Hepatocyte (in vitro differentiated cells): Measurements from ENCODE around the gene MACIR. TPM values are rescaled to one million over a fixed set of nuclear protein-coding genes. Genes with fewer than 3 reads are reported as not detected.
A peak's percentile ranks its signal among the peaks of the same experiment; 100 is the strongest.

Experiments used
- DNase-seq: peaks from one replicate; pipeline ENCODE4 v3.0.0-alpha.2; 2016; ENCODE audit warnings: low spot score
- H2AFZ ChIP-seq: fragments of 200-600 bp; sonication (generic); 2 replicates; pipeline ENCODE4 v1.6.0; 2016; ENCODE audit warnings: antibody characterized with exemption, mild to moderate bottlenecking
- H3K27ac ChIP-seq: fragments of 200-600 bp; sonication (generic); 2 replicates; pipeline ENCODE4 v1.5.1; 2016; ENCODE audit warnings: mild to moderate bottlenecking
- H3K27me3 ChIP-seq: fragments of 200-600 bp; sonication (generic); 2 replicates; pipeline ENCODE4 v1.6.1; 2016
- H3K36me3 ChIP-seq: fragments of 200-600 bp; sonication (generic); replicated peaks from 2 replicates; pipeline ENCODE4 v1.5.1; 2016; ENCODE audit warnings: low read depth; ENCODE audit not compliant: insufficient read depth
- H3K4me1 ChIP-seq: fragments of 200-600 bp; sonication (generic); 2 replicates; pipeline ENCODE4 v1.5.1; 2016; ENCODE audit warnings: mild to moderate bottlenecking, moderate library complexity; ENCODE audit not compliant: insufficient read depth
- H3K4me2 ChIP-seq: fragments of 200-600 bp; sonication (generic); 2 replicates; pipeline ENCODE4 v1.6.0; 2016
- H3K4me3 ChIP-seq: fragments of 200-600 bp; sonication (generic); 2 replicates; pipeline ENCODE4 v1.5.1; 2016; ENCODE audit warnings: mild to moderate bottlenecking
- H3K79me2 ChIP-seq: fragments of 200-600 bp; sonication (generic); 2 replicates; pipeline ENCODE4 v1.6.0; 2017; ENCODE audit warnings: mild to moderate bottlenecking
- H3K9me2 ChIP-seq: fragments of 200-600 bp; sonication (generic); replicated peaks from 2 replicates; pipeline ENCODE4 v1.6.0; 2017; ENCODE audit warnings: mild to moderate bottlenecking; ENCODE audit not compliant: insufficient read depth
- H3K9me3 ChIP-seq: fragments of 200-600 bp; sonication (generic); 2 replicates; pipeline ENCODE4 v1.5.1; 2016; ENCODE audit warnings: low read depth, mild to moderate bottlenecking
- H4K20me1 ChIP-seq: fragments of 200-600 bp; sonication (generic); 2 replicates; pipeline ENCODE4 v1.6.0; 2016; ENCODE audit warnings: mild to moderate bottlenecking; ENCODE audit not compliant: insufficient read depth, poor library complexity, severe bottlenecking
- EZH2 ChIP-seq: fragments of 200-600 bp; sonication (generic); IDR thresholded peaks from 2 replicates; pipeline ENCODE4 v1.6.1; 2016; ENCODE audit warnings: antibody characterized with exemption, mild to moderate bottlenecking, borderline replicate concordance
- EZH2phosphoT487 ChIP-seq: fragments of 200-600 bp; sonication (generic); IDR thresholded peaks from one replicate; pipeline ENCODE4 v1.6.1; 2018; ENCODE audit warnings: antibody characterized with exemption, mild to moderate bottlenecking, low read depth, moderate library complexity; ENCODE audit not compliant: unreplicated experiment, severe bottlenecking
- WGBS: methylation state at CpG from one replicate; pipeline ENCODE4 v1.1.6; 2016; ENCODE audit warnings: low lambda C conversion rate; ENCODE audit errors: missing lambda C conversion rate; 5-methylcytosine and 5-hydroxymethylcytosine counted together
- polyA plus RNA-seq: library from polyadenylated mRNA; unstranded; fragments of >200 nt; fragmentation: Nextera tagmentation; extraction: Ambion mirVana; gene quantifications from 2 replicates; pipeline ENCODE4 v1.2.1, GENCODE V29; 2016
- total RNA-seq: library from RNA; depleted of rRNA; stranded (reverse); fragments of >200 nt; gene quantifications from 2 replicates; pipeline ENCODE4 v1.2.3, GENCODE V29; 2014
- TF ChIP-seq, protein P1 (sequence below): fragments of 200-600 bp; sonication (generic); IDR thresholded peaks from 2 replicates; pipeline ENCODE4 v1.5.1; 2016; ENCODE audit warnings: antibody characterized with exemption, mild to moderate bottlenecking; ENCODE audit not compliant: poor library complexity

Gene MACIR
- total and polyA plus RNA-seq, 2 experiments from 2014 or later = 16.5 to 25.5 TPM

DNA sequence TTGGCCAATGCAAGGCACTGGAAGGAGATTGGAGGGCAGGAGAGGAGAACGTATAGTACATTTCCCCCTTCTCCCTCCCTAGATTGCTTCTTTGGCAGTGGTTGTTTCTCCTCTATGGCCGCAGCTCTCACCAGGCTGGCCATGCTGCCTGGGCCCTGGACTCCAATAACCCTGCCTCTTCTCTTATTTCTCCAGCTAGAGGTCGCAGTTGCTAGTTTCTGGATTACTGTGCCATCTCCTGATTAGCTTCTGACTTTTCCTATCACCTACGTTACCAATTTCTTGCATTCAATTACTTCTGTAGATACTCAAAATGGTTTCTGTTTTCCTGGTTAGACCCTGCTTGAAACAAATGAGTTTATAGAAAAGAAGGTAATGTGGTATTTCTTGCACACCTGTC lies 2.4 kb upstream of the MACIR start:
- H3K4me1 ChIP-seq = peaks cover 5% of the 10 kb centered on the region
- H3K4me2 ChIP-seq = no peak overlapping the region
- no peak for DNase-seq
- no peaks in the 10 kb centered on the region for H3K9me3 ChIP-seq
- no peak overlapping the region for H2AFZ ChIP-seq
- no peak overlapping the region for H3K27ac ChIP-seq
- no peak overlapping the region for H3K4me3 ChIP-seq
- WGBS = 71% methylated on average over 4 of the region's 4 CpGs
- no peaks in the 10 kb centered on the region for H3K9me2 ChIP-seq
- no peaks in the 10 kb centered on the region for H3K27me3 ChIP-seq
- H4K20me1 ChIP-seq = peaks cover 6% of the 10 kb centered on the region
- TF ChIP-seq, protein P1, sequence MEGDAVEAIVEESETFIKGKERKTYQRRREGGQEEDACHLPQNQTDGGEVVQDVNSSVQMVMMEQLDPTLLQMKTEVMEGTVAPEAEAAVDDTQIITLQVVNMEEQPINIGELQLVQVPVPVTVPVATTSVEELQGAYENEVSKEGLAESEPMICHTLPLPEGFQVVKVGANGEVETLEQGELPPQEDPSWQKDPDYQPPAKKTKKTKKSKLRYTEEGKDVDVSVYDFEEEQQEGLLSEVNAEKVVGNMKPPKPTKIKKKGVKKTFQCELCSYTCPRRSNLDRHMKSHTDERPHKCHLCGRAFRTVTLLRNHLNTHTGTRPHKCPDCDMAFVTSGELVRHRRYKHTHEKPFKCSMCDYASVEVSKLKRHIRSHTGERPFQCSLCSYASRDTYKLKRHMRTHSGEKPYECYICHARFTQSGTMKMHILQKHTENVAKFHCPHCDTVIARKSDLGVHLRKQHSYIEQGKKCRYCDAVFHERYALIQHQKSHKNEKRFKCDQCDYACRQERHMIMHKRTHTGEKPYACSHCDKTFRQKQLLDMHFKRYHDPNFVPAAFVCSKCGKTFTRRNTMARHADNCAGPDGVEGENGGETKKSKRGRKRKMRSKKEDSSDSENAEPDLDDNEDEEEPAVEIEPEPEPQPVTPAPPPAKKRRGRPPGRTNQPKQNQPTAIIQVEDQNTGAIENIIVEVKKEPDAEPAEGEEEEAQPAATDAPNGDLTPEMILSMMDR = peak; percentile 28
- no peak for TF ChIP-seq EZH2
- no peaks in the 10 kb centered on the region for H3K36me3 ChIP-seq
- peaks cover 12% of the 10 kb centered on the region for H3K79me2 ChIP-seq

DNA sequence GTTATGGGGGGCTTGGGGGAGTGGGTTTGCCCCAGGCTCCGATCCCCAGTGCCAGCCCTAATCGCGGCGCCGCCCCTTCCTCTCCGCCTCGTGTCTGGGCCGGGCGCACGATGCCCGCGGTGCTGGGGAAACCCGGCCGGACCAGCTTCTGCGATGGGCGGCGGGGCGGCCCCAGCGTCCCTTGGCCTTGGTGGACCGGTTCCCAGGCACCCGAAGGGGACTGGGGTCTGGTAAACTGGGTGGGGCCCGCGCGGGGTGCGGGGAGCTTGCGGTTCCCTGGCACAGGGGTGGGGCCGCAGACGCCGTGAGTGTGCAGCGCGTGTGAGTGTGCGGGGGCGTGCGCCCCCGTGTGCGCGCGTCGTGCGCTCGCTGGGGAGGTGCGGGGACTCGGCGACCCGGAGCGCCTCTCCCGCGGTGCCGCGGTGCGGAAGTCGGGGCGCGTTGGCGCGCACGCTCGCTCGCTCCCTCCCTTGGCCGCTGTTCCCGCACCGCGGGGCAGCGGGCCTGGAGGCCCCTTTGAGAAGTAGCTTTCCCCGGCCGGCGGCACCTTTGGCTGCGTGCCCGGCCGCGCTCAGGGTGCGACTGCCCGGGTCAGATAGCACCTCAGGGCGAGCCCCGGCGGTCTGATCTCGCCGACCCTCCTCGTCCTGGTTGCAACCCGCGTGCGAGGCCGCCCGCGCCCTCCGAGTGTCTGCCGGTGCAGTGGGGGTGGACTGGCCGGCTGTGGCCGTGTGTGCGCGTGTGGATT lies 568 bp downstream of the MACIR start:
- TF ChIP-seq EZH2phosphoT487 (no peak), EZH2 (no peak)
- Histone ChIP-seq H4K20me1 (peaks cover 12% of the 10 kb centered on the region), H3K27ac (peak overlapping the region; percentile 83), H3K4me3 (peak overlapping the region; percentile 49), H2AFZ (peak overlapping the region; percentile 51), H3K4me1 (peaks cover 5% of the 10 kb centered on the region), H3K79me2 (peaks cover 42% of the 10 kb centered on the region), H3K36me3 (no peaks in the 10 kb centered on the region), H3K4me2 (peak overlapping the region; percentile 86), H3K27me3 (no peaks in the 10 kb centered on the region), H3K9me3 (no peaks in the 10 kb centered on the region), H3K9me2 (no peaks in the 10 kb centered on the region)
- WGBS = under 1% methylated on average over 61 of the region's 91 CpGs
- peak; percentile 73 for DNase-seq

DNA sequence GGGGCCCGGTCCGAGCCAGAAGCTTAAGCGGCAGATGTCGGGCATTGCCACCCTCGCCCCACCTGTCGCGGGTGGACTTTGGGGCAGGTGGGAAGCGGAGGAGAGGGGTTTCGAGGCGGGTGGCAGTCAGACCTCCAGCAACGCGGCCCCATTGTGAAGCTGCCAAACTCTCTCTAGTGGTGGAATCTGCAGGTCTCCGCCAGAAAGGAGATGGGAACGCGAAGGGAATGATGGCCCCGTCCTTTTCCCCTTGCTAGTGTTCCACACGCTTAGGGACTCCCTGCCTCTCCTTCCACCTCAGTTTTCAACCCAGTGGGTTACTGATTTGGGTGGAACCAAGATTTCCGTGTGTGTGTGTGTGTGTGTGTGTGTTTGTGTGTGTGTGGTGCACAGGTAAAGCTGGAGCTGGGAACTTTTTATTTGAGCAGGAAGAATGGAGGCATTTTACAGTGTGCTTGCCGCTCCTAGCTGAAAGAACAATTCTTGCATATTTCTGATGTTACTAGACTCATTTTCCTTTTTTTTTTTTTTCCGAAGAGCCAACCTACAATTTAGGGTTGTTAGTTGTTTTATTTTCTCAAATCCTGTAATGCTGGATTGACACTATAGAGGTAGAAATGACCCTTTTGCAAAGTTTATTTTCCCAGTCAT lies 1.3 kb downstream of the MACIR start:
- H4K20me1 ChIP-seq = peaks cover 15% of the 10 kb centered on the region
- no peak for TF ChIP-seq EZH2phosphoT487
- TF ChIP-seq, protein P1 = no peak
- no peak for TF ChIP-seq EZH2
- H3K4me3 ChIP-seq = peak overlapping the region; percentile 49
- 3% methylated on average over 20 of the region's 20 CpGs for WGBS
- H3K79me2 ChIP-seq = peaks cover 49% of the 10 kb centered on the region
- peaks cover 9% of the 10 kb centered on the region for H3K4me1 ChIP-seq
- H3K27me3 ChIP-seq = no peaks in the 10 kb centered on the region
- peak overlapping the region; percentile 51 for H2AFZ ChIP-seq
- H3K4me2 ChIP-seq = peak overlapping the region; percentile 86
- H3K9me3 ChIP-seq = no peaks in the 10 kb centered on the region
- no peaks in the 10 kb centered on the region for H3K36me3 ChIP-seq
- DNase-seq = no peak
- peak overlapping the region; percentile 83 for H3K27ac ChIP-seq
- no peaks in the 10 kb centered on the region for H3K9me2 ChIP-seq

DNA sequence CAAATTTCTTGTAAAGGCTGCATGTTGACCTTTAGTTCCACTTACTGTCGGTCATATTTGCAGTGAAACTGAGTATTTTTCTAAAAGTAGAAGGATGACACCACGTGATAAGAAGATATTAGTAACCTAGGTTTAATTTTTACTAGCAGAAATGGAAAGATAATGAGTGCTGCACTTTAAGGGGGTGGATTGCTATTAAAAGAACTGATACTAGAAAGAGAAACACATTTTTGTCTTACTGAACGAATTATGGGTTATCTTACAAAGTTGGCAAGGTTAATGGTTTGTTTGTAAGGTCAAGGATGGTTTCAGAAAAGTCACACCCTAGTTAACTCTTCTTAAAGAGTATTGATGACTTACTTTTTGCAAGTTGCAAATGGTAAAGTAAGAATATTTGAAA lies 2.4 kb downstream of the MACIR start:
- Histone ChIP-seq H3K9me2 (no peaks in the 10 kb centered on the region), H3K27ac (peak overlapping the region; percentile 10), H3K4me2 (peak overlapping the region; percentile 86), H4K20me1 (peaks cover 22% of the 10 kb centered on the region), H3K4me1 (peaks cover 17% of the 10 kb centered on the region), H3K36me3 (no peaks in the 10 kb centered on the region), H3K79me2 (peaks cover 60% of the 10 kb centered on the region), H2AFZ (no peak overlapping the region), H3K27me3 (no peaks in the 10 kb centered on the region), H3K9me3 (no peaks in the 10 kb centered on the region), H3K4me3 (no peak overlapping the region)
- no peak for DNase-seq
- TF ChIP-seq, protein P1 = no peak
- no peak for TF ChIP-seq EZH2
- TF ChIP-seq EZH2phosphoT487 = no peak
- WGBS = 48% methylated on average over 3 of the region's 3 CpGs
